T-helper 9 cell (primary cell): ENCODE measurements around the gene SRSF4.
"Not testable (repeated sequence)": the region's sequence is repeated elsewhere in the genome, so short reads cannot be mapped to it uniquely, and the experiment has no call there.

Experiments
- DNase-seq: peaks from one replicate; pipeline ENCODE4 v3.0.0-alpha.2; 2020

The SRSF4 gene

GRCh38 chr1:29162476-29163138 lies 19.1 kb downstream of the SRSF4 start:
- no peak for DNase-seq

GRCh38 chr1:29162025-29162424 lies 19.7 kb downstream of the SRSF4 start:
- no peak for DNase-seq

GRCh38 chr1:29159773-29160172 lies 21.9 kb downstream of the SRSF4 start:
- DNase-seq = no peak

- no peak for DNase-seq
Measured at GRCh38 chr1:29157269-29157601, 24.5 kb downstream of the SRSF4 start.

- DNase-seq = no peak
Measured at GRCh38 chr1:29156543-29157268, 25.0 kb downstream of the SRSF4 start.

GRCh38 chr1:29152046-29152805 lies 29.5 kb downstream of the SRSF4 start:
- no peak for DNase-seq

- not testable (repeated sequence) for DNase-seq
Measured at GRCh38 chr1:29150346-29150745, 31.4 kb downstream of the SRSF4 start.

GRCh38 chr1:29148656-29149491 lies 32.8 kb downstream of the SRSF4 start:
- no peak for DNase-seq

GRCh38 chr1:29145739-29146437 lies 35.8 kb downstream of the SRSF4 start:
- no peak for DNase-seq

- no peak for DNase-seq
Measured at GRCh38 chr1:29144178-29144577, 37.5 kb downstream of the SRSF4 start.

GRCh38 chr1:29142714-29143113 lies 39.0 kb downstream of the SRSF4 start:
- no peak for DNase-seq

GRCh38 chr1:29136391-29136915 lies 45.2 kb downstream of the SRSF4 start:
- DNase-seq = no peak

GRCh38 chr1:29134695-29135028 lies 47.0 kb downstream of the SRSF4 start:
- DNase-seq = no peak

GRCh38 chr1:29133861-29134694 lies 47.6 kb downstream of the SRSF4 start:
- no peak for DNase-seq

GRCh38 chr1:29131056-29131455 lies 50.6 kb downstream of the SRSF4 start:
- not testable (repeated sequence) for DNase-seq

- DNase-seq = no peak
Measured at GRCh38 chr1:29129916-29130315, 51.8 kb downstream of the SRSF4 start.

- no peak for DNase-seq
Measured at GRCh38 chr1:29128739-29129138, 53.0 kb downstream of the SRSF4 start.

- no peak for DNase-seq
Measured at GRCh38 chr1:29126198-29126597, 55.5 kb downstream of the SRSF4 start.

- no peak for DNase-seq
Measured at GRCh38 chr1:29125788-29126187, 55.9 kb downstream of the SRSF4 start.

- no peak for DNase-seq
Measured at GRCh38 chr1:29125237-29125641, 56.5 kb downstream of the SRSF4 start.
